ENCODE data around the gene C17orf75. TPM values are rescaled to one million over a fixed set of nuclear protein-coding genes. Genes with fewer than 3 reads are reported as not detected.
A peak's percentile ranks its signal among the peaks of the same experiment; 100 is the strongest.

C17orf75 gene
- total RNA-seq, 4 donors from 2014 or later = 9.1 to 11.6 (median 9.5) TPM

DNA sequence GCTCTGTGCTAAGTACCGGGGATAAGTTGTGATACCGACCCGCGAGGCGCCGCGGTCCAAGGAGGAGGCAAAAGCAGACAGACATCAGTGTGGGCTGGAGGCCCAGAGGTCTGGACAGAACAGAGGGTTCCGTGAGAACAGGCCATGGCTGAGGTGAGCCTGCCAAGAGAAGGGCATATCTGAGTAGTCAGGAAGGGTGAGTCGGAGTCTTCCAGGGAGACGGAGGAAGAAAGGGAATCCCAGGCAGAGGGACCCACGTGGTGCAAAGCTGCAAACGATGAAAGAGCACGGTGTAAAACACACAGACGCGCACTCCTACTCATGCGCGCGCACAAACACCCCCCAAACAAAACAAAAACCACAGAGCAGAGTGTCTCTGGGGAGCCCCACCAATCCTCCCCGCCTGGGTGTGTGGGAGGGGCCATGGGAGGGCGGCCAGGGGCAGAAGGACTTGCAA is 58.2 kb downstream of the C17orf75 start:
- Histone ChIP-seq H3K4me3 (no peak overlapping the region), H3K9me3 (no peaks in the 10 kb centered on the region), H3K36me3 (no peaks in the 10 kb centered on the region), H3K27me3 (peaks cover 0 to 19% (median 0%) of the 10 kb centered on the region in 4 donors), H3K27ac (replicated peaks in 1 of 4) (no peak overlapping the region), H3K4me1 (peaks cover 0 to 11% (median 4%) of the 10 kb centered on the region in 4 donors)
- intact Hi-C loops (cut with DNase I) = no loop called here
- no peak for DNase-seq (ENCODE audit: extremely low spot score)
- no peak for TF ChIP-seq POLR2A (IDR thresholded peaks at IDR 0.05; ENCODE audit: low read depth)
- TF ChIP-seq CTCF (IDR thresholded peaks at IDR 0.05) = no peak
- no peak for TF ChIP-seq EP300 (IDR thresholded peaks at IDR 0.05)
- TF ChIP-seq POLR2AphosphoS5 (IDR thresholded peaks at IDR 0.05) = no peak
- 85% methylated on average over 20 of the region's 20 CpGs for WGBS

- no peak for DNase-seq (ENCODE audit: extremely low spot score)
- WGBS = 60% methylated on average over 7 of the region's 9 CpGs
- no peaks in the 10 kb centered on the region for H3K9me3 ChIP-seq
- TF ChIP-seq POLR2A (IDR thresholded peaks at IDR 0.05; ENCODE audit: low read depth) = no peak
- TF ChIP-seq POLR2AphosphoS5 (IDR thresholded peaks at IDR 0.05) = peak in 1 of 2 donors; percentile 20
- intact Hi-C loops (cut with DNase I) = no loop called here
- peaks cover 0 to 19% (median 2%) of the 10 kb centered on the region in 4 donors for H3K27me3 ChIP-seq
- no peak overlapping the region for H3K27ac ChIP-seq (replicated peaks in 1 of 4)
- no peak overlapping the region for H3K4me3 ChIP-seq
- no peaks in the 10 kb centered on the region for H3K36me3 ChIP-seq
- H3K4me1 ChIP-seq = peaks cover 0 to 11% (median 4%) of the 10 kb centered on the region in 4 donors
Measured at GRCh38 chr17:32281011-32281451, 60.9 kb downstream of the C17orf75 start.

- Histone ChIP-seq H3K27me3 (peaks cover 0 to 28% (median 2%) of the 10 kb centered on the region in 4 donors), H3K4me1 (peaks cover 0 to 17% (median 4%) of the 10 kb centered on the region in 4 donors), H3K36me3 (no peaks in the 10 kb centered on the region), H3K27ac (replicated peaks in 1 of 4) (no peak overlapping the region), H3K9me3 (no peaks in the 10 kb centered on the region), H3K4me3 (no peak overlapping the region)
- WGBS = 84% methylated on average over 14 of the region's 21 CpGs
- DNase-seq (ENCODE audit: extremely low spot score) = no peak
- intact Hi-C loops (cut with DNase I) = no loop called here
- TF ChIP-seq POLR2A (IDR thresholded peaks at IDR 0.05; ENCODE audit: low read depth) = no peak
- no peak for TF ChIP-seq EP300 (IDR thresholded peaks at IDR 0.05)
- TF ChIP-seq POLR2AphosphoS5 (IDR thresholded peaks at IDR 0.05) = no peak
- TF ChIP-seq CTCF (IDR thresholded peaks at IDR 0.05) = no peak
Measured at GRCh38 chr17:32279891-32280716, 61.9 kb downstream of the C17orf75 start.

DNA sequence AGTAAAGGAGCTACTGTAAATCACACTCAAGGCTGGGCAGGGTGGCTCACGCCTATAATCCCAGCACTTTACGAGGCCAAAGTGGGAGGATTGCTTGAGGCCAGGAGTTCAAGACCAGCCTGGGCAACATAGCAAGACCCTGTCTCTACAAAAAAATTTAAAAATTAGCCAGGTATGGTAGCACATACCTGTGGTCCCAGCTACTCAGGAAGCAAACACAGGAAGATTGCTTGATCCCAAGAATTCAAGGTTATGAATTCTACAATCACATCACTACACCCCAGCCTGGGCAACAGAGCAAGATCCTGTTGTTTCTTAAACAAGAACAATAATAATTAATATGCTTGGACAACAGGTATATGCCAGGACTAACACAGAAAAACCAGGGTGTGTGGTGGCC is 63.2 kb downstream of the C17orf75 start:
- intact Hi-C loops (cut with DNase I) = no loop called here
- no peak overlapping the region for H3K4me3 ChIP-seq
- H3K9me3 ChIP-seq = no peaks in the 10 kb centered on the region
- no peak for DNase-seq (ENCODE audit: extremely low spot score)
- no peaks in the 10 kb centered on the region for H3K36me3 ChIP-seq
- H3K27me3 ChIP-seq = peaks cover 0 to 31% (median 2%) of the 10 kb centered on the region in 4 donors
- 100% methylated on average over 2 of the region's 2 CpGs for WGBS
- no peak overlapping the region for H3K27ac ChIP-seq (replicated peaks in 1 of 4)
- no peak for TF ChIP-seq CTCF (IDR thresholded peaks at IDR 0.05)
- no peak for TF ChIP-seq POLR2A (IDR thresholded peaks at IDR 0.05; ENCODE audit: low read depth)
- no peak for TF ChIP-seq EP300 (IDR thresholded peaks at IDR 0.05)
- no peak for TF ChIP-seq POLR2AphosphoS5 (IDR thresholded peaks at IDR 0.05)
- H3K4me1 ChIP-seq = peaks cover 0 to 19% (median 4%) of the 10 kb centered on the region in 4 donors

Other genes with a start within 250 kb of the C17orf75 start
- 10 to 100 TPM; 34.6 to 52.7 (median 43.1) TPM for gene RHOT1, start 199.7 kb downstream of the C17orf75 start, total RNA-seq
- 1 to 10 TPM in 2 of 4 donors, under 1 TPM in 2; 0.42 to 2.1 (median 1.0) TPM for gene RHBDL3, start 76.3 kb downstream of the C17orf75 start, total RNA-seq
- 10 to 100 TPM; 68.1 to 92.1 (median 86.3) TPM for gene ZNF207, start 8.0 kb upstream of the C17orf75 start, total RNA-seq
- 10 to 100 TPM; 39.9 to 70.2 (median 64.7) TPM for gene PSMD11, start 102.3 kb upstream of the C17orf75 start, total RNA-seq
- 1 to 10 TPM in 1 of 4 donors, under 1 TPM in 3; 0.33 to 1.2 (median 0.64) TPM for gene CDK5R1, start 144.8 kb upstream of the C17orf75 start, total RNA-seq